ENCODE measurements around the gene CASS4.
A peak's percentile ranks its signal among the peaks of the same experiment; 100 is the strongest.

GRCh38 chr20:56392132-56392880 is 19.8 kb upstream of the CASS4 start, which contains the start of the genes AURKA and CSTF1:
- TF ChIP-seq CTCF (IDR thresholded peaks at IDR 0.05) (no peak), ZNF423 (CRISPR knock-in tag; IDR thresholded peaks at IDR 0.05) (peak; percentile 83), OVOL2 (CRISPR knock-in tag; IDR thresholded peaks at IDR 0.05; ENCODE audit: borderline replicate concordance) (no peak), ATF2 (CRISPR knock-in tag; IDR thresholded peaks at IDR 0.05; ENCODE audit: borderline replicate concordance, low read depth) (no peak), TP53 (CRISPR knock-in tag; IDR thresholded peaks at IDR 0.05) (no peak), TCF7 (CRISPR knock-in tag; IDR thresholded peaks at IDR 0.05; ENCODE audit: low read depth) (no peak), USF2 (CRISPR knock-in tag; IDR thresholded peaks at IDR 0.05) (no peak), NR2C2 (CRISPR knock-in tag; IDR thresholded peaks at IDR 0.05) (no peak), PREB (CRISPR knock-in tag; IDR thresholded peaks at IDR 0.05; ENCODE audit: borderline replicate concordance) (peak; percentile 87; the same call in 1 of the 2 replicates)
